Mucosa of descending colon (tissue), 3 donors: ENCODE measurements around the gene CLDN5. TPM values are rescaled to one million over a fixed set of nuclear protein-coding genes. Genes with fewer than 3 reads are reported as not detected.

Experiments
- ATAC-seq: fragments of 200-7000 bp; cut with Tn5 transposase; one replicate; pipeline ENCODE4 v1.9.1; 2020; ENCODE audit warnings: mild to moderate bottlenecking, moderate library complexity
- DNase-seq, 3 donors: peaks; one replicate each; pipeline ENCODE4 v3.0.0-alpha.2; 2020
- H3K36me3 ChIP-seq: fragments of 200-600 bp; one replicate; pipeline ENCODE4 v1.8.0; 2021; ENCODE audit warnings: low read depth, mild to moderate bottlenecking
- H3K4me1 ChIP-seq: fragments of 200-600 bp; one replicate; pipeline ENCODE4 v1.8.0; 2021; ENCODE audit warnings: low read depth, mild to moderate bottlenecking
- H3K4me3 ChIP-seq: fragments of 200-600 bp; one replicate; pipeline ENCODE4 v1.8.0; 2021; ENCODE audit warnings: mild to moderate bottlenecking
- H3K9me3 ChIP-seq: fragments of 200-600 bp; one replicate; pipeline ENCODE4 v1.8.0; 2021; ENCODE audit warnings: mild to moderate bottlenecking
- intact Hi-C, 2 donors: fragments of 100-400 bp; cut with DNase I in 1 of 2; cut with micrococcal nuclease in 1 of 2; formaldehyde crosslinking; loops; one replicate each; pipeline versions ENCODE4 v1.11.0 to v1.11.1; 2022; cut with DNase I, micrococcal nuclease
- total RNA-seq, 3 donors: library from RNA; stranded (reverse); fragmentation: NEBNext Ultra II Directional in 2 of 3; extraction: Animal tissue kit (Norgen Biotek cat#: 25700) in 2 of 3; gene quantifications; one replicate each; pipeline versions ENCODE4 v1.2.1 to v1.2.4, GENCODE V29; 2021 to 2023
- TF ChIP-seq, protein P1 (sequence below): fragments of 200-600 bp; IDR thresholded peaks from one replicate; pipeline ENCODE4 v1.8.0; 2022; ENCODE audit warnings: antibody characterized with exemption, mild to moderate bottlenecking
- donor health status: DM: no; HTN: no; CAD: no; lungs with moderate emphysema.
- donor health status: DM: no; HTN: no; CAD: no.
- donor health status: DM: no; HTN: yes; CAD: no.

Gene CLDN5
- total RNA-seq, 3 donors from 2014 or later = 22.0 to 34.7 (median 22.2) TPM

DNA sequence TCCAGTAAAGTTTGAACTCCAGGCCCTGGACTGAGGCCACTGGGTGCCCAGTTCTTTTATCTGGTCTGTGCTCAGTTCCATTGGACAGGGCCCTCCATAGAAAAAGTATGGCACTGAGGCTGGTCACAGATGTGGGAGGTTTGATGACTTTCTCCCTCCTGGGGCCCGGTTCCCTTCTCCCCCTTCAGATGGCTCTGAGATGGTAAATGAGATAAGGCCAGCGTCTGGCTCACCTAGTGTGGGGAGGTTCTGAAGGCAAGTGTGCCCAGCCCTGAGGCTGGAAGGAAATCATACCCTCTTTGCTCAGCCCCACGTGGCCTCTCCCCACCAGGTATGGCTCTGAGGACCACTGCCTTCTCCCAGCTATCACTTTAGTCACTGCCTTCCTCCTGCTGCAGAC is 1.5 kb upstream of the CLDN5 start:
- no peak for DNase-seq
- no peak for ATAC-seq
- no peaks in the 10 kb centered on the region for H3K36me3 ChIP-seq
- peaks cover 14% of the 10 kb centered on the region for H3K4me1 ChIP-seq
- no peaks in the 10 kb centered on the region for H3K9me3 ChIP-seq
- intact Hi-C loops = no loop called here
- TF ChIP-seq, protein P1, sequence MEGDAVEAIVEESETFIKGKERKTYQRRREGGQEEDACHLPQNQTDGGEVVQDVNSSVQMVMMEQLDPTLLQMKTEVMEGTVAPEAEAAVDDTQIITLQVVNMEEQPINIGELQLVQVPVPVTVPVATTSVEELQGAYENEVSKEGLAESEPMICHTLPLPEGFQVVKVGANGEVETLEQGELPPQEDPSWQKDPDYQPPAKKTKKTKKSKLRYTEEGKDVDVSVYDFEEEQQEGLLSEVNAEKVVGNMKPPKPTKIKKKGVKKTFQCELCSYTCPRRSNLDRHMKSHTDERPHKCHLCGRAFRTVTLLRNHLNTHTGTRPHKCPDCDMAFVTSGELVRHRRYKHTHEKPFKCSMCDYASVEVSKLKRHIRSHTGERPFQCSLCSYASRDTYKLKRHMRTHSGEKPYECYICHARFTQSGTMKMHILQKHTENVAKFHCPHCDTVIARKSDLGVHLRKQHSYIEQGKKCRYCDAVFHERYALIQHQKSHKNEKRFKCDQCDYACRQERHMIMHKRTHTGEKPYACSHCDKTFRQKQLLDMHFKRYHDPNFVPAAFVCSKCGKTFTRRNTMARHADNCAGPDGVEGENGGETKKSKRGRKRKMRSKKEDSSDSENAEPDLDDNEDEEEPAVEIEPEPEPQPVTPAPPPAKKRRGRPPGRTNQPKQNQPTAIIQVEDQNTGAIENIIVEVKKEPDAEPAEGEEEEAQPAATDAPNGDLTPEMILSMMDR = no peak
- H3K4me3 ChIP-seq = no peak overlapping the region

DNA sequence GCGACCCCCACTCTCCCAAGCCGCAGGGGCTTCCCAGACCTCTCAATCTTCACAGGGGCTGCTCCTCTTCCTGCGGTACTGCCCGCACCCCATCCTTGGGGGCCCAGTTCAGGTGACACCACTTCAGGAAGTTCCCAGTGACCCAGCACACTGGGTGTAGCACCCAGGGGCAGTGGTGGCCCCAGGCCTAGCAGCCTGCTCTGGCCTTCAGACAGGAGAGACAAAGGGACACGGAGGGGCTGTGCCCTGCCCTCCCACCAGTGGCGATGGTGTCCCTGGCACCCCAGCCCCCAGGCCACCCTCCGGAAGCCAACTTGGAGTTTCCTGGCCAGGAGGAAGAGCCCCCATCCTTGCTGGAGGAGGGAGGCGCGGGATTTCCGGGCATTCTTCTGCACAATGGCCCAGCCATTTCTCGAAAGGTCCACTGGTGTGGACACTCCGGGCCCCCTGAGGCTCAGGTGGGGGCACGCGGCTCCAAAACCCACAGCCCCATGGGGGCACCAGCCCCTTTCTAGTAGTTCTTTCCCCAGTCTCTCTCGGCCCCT is 978 bp upstream of the CLDN5 start:
- TF ChIP-seq, protein P1 = no peak
- no peak for ATAC-seq
- intact Hi-C loops = no loop called here
- no peaks in the 10 kb centered on the region for H3K9me3 ChIP-seq
- no peaks in the 10 kb centered on the region for H3K36me3 ChIP-seq
- no peak for DNase-seq
- H3K4me3 ChIP-seq = no peak overlapping the region
- peaks cover 14% of the 10 kb centered on the region for H3K4me1 ChIP-seq

DNA sequence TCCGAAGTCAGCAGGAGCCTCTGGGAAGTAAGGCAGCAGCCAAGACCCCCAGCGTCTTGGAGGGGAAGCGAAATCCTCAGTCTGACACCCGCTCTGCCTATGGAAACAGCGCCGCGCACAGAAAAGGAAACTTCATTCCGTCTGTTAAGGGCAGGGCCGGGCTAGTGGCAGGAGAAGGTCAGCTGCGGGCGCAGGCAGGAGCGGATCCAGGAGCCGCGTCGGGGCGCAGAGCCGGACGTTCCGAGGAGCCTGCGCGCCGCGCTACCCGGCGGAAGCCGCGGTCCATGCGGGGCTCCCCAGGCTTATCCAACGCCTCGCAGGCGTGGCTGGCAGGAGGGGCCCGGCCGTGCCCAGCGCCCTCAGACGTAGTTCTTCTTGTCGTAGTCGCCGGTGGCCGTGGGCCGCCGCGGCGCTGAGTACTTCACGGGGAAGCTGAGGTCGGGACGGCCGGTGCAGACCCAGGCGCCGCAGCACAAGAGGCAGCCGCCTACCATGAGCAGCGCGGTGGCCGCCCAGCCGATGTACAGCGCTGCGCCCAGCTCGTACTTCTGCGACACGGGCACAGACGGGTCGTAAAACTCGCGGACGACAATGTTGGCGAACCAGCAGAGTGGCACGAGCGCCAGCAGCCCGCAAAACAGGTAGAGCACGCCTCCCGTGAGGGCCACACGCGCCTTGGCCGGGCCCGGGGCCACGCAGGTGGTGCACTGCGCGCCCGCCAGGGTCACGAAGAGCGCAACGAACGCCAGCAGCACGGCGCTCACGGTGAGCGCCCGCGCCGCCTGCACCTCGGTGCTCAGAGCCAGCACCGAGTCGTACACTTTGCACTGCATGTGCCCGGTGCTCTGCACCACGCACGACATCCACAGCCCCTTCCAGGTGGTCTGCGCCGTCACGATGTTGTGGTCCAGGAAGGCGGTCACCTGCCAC is 705 bp downstream of the CLDN5 start:
- ATAC-seq (peak; percentile 55), DNase-seq (no peak)
- Histone ChIP-seq H3K9me3 (no peaks in the 10 kb centered on the region), H3K36me3 (no peaks in the 10 kb centered on the region), H3K4me1 (peaks cover 14% of the 10 kb centered on the region), H3K4me3 (no peak overlapping the region)
- intact Hi-C loops = no loop called here
- TF ChIP-seq, protein P1 = no peak

DNA sequence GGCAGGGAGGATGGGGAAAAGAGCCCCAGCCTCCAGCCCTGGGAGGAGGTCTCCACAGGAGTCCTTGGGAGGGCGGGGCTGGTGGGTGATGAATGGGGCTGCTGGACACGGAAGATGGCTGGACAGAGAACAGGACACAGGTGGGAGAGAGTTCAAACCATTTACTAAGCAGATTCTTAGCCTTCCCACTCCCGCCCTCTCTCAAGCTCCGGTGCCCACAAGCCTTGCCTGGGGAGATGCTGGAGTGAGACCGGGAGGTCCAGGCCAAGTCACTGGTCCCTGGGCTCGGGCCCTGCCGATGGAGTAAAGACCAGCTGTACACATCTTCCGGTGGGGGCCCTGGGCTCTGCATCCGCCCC is 1.4 kb downstream of the CLDN5 start:
- TF ChIP-seq, protein P1 = no peak
- H3K9me3 ChIP-seq = no peaks in the 10 kb centered on the region
- intact Hi-C loops = no loop called here
- H3K4me1 ChIP-seq = peaks cover 14% of the 10 kb centered on the region
- DNase-seq = no peak
- H3K36me3 ChIP-seq = no peaks in the 10 kb centered on the region
- no peak overlapping the region for H3K4me3 ChIP-seq
- no peak for ATAC-seq

DNA sequence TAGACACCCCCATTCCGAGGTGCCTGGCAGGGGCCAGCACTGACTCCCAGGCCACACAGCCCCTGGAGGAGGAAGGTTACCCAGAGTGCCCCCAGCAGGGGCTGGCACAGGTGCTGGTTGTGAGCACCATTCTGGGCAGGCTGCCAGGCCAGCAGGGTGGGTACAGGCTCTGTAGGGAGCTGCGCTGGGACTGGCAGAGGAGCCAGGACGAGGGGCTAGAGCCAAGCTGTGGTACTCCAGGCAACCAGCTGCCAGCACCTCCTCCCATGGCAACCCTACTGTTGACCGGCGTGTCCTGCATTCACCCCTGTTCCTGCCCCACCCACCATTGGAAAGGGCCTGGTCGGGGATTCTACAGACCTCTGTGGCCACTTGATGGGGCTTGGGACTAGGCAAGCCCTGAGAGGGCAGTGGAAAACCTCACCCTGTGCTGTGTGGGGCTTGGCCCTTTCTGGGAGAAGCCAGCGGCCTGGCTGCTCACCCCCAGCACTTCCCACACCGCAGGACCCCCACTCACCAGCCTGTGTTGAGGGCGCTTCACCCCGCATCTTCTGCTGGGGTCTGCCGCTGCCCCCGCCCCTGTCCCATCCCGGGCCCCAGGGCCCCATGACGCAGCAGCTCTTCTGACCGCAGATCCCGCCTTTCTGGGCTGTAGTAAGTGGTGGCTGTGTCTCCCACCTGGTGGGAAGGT is 1.9 kb downstream of the CLDN5 start:
- Histone ChIP-seq H3K4me1 (peaks cover 14% of the 10 kb centered on the region), H3K9me3 (no peaks in the 10 kb centered on the region), H3K4me3 (no peak overlapping the region), H3K36me3 (no peaks in the 10 kb centered on the region)
- DNase-seq (no peak), ATAC-seq (no peak)
- TF ChIP-seq, protein P1 = no peak
- intact Hi-C loops = no loop called here
